8988T (cell line): ENCODE data around the gene SLC8A2.

Experiments
- DNase-seq: peaks from one replicate; pipeline ENCODE4 v3.0.0; 2011

The SLC8A2 gene

GRCh38 chr19:47503130-47503825, 31.6 kb upstream of the SLC8A2 start:
- DNase-seq = no peak

- no peak for DNase-seq
These were observed 28.5 kb upstream of the SLC8A2 start for GRCh38 chr19:47499863-47500830.

DNA sequence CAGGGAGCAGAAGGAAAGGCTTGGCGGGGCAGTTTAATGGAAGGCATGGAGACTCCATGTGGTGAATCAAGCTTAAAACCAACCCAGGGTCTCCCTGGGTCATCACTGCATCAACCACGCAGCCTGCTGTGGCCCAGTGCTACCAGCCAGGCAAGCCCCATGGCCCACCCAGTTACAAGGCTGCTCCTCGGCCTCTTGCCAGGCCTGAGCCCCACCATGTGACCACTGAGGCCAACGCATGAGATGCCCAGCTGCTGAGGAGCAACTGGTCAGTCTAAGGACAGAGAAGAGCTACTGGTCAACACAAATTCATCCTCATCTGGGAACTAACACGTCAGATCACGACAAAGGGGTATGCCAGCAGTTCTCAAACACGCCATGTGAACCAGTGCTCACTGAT, 27.7 kb upstream of the SLC8A2 start:
- no peak for DNase-seq

DNA sequence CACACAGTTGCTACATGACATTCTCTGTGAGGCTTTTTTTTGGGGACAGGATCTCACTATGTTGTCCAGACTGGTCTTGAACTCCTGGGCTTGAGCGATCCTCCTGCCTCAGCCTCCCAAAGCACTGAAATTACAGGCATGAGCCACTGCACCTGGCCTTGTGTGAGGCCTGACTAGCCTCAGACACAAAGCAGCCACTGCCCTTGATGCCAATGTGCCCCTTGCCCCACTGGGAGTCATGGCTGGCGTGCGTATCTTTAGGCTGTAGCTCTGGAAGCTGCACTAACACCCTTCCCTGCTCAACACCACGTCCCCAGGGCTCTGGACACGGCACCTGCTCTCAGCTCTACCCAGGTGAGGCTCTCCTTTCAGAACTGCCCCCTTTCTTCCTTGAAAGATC, 26.9 kb upstream of the SLC8A2 start:
- no peak for DNase-seq

GRCh38 chr19:47497821-47498520, 26.3 kb upstream of the SLC8A2 start:
- DNase-seq = no peak

DNA sequence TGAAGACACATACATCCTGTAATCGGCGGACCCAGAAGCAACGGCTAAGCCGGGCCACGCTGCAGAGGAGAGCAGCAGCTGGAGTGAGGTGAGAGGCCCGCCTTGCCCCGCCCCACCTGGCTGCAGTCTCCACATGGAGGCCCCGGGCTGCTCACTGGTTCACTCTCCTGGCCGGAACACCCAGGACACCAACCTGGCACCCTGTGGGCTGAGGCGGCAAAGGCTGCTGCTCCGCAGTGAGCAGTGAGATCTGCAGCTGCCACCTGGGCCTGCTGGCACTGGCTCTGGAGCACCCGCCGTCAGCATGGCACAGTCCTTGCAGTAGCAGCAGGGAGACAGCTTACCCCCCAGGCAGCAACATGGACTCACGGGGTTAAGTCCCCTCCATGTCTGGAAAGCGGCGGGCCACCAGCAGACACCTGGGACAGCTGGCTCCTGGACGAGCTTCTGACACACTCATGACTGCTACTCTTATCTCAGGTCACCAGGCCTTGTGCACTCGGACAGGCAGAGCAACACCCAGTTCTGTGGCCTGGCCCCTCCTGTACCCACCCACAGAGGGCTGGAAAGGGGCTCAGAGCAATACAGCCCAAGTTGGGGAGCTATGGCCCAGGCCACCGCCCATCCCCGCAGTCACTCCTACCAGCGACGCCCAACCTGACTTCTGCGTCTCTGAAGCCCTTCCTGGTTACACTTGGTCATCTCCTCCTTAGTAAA, 25.5 kb upstream of the SLC8A2 start:
- DNase-seq = no peak

DNA sequence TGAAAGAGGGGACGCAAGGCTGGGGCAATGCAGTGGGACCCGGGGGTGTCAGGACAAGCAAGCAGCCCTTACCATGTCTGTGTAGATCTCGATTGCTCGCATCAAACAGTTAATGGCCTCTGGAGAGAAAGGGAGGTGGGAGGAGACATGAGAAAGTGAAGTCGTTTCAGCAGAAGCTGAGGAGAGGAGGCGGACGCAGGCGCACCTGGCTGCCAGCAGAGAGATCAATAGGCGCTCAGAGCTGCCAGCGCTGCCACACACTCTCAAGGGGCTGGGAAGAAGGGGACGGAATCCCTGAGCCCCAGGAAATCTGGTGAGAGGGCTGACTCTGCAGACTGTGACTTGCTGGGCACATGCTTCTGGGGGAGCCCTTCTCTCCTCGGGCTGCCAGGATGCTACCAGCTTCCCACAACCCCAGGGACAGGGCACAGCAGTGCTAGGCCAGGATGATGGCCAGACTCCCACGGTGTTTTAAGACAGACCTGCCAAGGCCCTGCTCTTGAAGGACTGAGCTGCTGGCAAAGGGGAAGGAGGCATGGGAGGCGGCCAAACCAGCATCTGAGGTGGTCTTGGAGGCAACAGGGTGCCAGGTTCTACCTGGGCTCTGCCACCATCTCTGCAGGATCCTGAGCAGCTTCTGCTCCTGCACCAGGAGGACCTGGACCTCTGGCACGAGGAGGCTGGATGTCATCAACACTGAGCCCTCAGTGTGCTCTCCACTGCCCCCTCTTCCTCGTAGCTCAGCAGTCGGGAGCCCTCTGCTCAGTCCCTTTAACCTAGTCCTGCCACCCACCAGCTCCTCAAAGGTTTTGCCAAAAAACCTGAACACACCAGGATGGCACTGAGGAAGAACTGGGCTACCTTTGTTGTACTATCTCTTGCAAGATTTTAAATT, 24.0 kb upstream of the SLC8A2 start:
- no peak for DNase-seq

GRCh38 chr19:47494729-47495128, 23.0 kb upstream of the SLC8A2 start:
- no peak for DNase-seq

GRCh38 chr19:47494211-47494547, 22.5 kb upstream of the SLC8A2 start:
- DNase-seq = no peak

- DNase-seq = no peak
These were observed 21.9 kb upstream of the SLC8A2 start for GRCh38 chr19:47493378-47494210.

- no peak for DNase-seq
These were observed 21.1 kb upstream of the SLC8A2 start for GRCh38 chr19:47492571-47493377.

GRCh38 chr19:47492137-47492533, 20.4 kb upstream of the SLC8A2 start:
- no peak for DNase-seq

GRCh38 chr19:47491358-47492136, 19.9 kb upstream of the SLC8A2 start:
- no peak for DNase-seq

GRCh38 chr19:47490847-47491246, 19.2 kb upstream of the SLC8A2 start:
- no peak for DNase-seq

DNA sequence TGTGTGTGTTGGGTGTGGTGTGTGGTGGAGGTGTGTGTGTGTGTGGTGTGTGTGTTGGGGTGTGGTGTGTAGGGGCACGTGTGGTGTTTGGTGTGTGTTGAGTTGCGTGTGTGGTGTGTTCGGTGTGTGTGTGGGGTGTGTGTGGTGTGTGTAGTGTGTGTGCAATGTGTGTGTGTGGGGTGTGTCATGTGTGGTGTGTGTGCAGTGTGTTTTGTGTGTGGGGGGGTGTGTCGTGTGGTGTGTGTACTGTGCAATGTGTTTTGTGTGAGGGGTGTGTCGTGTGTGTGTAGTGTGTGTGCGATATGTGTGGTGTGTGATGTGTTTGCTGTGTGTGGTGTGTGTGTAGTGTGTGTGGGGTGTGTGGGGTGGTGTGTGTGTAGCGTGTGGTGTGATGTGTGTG, 18.3 kb upstream of the SLC8A2 start:
- DNase-seq = no peak

DNA sequence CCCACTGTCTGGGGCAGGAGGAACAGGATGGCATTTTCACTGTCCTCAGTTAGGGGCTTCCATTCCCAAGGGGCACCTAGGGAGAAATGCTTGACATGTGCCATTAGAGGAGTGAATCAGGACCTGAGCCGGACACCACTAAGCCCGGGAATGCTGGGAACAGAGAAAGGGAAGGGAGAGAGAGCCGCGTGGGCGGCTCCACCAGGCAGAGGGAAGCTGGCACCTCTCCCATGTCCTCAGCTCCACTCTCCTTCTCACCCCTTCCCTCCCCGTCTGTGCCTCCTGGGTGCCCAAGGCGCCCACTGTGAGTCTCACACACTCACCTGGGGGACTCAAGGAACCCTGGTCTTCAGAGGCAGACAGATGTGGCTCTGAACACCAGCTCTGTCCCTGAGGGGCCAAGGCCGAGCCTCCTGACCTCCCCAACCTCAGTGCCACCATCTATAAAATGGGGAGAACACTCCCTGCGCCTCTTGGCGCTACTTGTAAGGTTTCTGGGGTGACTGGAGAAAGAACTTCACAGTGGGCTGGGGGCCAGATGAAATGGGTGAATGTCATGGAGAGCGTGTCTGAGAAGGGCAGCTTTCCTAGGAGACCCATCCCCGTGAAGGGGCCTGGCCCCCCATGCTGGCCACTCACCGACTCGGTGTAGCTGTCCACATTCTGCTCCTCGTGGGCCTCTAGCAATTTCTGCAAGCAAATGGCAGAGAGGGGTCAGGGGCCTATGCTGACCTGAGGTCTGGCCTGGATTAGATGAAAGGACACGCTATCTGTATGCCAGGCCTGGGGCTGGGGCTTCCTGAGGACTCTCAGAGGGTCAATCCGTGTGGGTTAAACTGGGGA, 17.6 kb upstream of the SLC8A2 start:
- DNase-seq = no peak

DNA sequence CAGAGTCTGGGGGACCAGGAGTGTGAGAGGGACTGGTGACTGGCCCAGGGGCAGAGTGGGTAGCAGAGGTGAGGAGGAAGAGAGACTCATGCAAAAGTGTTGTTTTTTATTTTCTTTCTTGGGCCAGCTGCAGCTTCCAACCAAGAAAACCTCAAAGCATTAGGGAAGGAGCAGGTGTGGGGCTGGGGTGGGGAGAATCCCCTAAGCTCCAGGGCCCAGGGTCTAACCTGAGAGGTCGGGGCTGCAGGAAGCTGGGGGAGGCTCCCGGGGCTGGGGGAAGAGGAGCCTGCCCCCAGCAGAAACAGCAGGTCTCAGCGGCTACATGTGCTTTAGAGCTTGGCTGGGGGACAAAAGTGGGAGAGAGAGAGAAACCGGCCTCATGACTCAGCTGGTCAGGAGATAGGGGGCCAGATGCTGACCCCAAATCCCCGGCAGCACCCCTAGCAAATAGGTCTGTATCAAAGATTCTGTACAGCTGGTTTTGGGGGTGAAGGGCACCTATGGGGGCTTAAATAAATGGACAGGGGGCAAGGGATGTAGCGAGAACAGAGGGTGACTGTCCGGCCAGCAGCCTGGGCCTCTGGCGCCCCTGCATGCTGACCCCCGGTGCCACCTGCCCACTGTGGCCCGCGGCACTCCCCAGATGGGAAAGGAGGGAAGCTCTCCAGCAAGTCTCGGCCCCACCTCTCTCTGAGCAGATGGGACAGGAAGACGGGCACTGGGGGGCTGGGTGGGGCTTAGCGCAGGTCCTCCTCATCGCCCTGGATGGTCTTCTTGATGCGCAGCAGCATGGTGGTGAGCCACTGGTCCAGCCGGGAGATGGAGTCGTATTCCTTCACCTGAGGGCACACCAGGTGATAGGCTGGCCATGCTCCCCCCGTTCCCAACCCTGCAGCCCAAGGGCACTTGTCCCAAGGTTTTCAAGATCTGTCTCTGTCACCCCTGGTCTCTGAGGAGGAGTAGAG, 16.1 kb upstream of the SLC8A2 start:
- no peak for DNase-seq
